ENCODE measurements around the gene ZCCHC7. TPM values are rescaled to one million over a fixed set of nuclear protein-coding genes. Genes with fewer than 3 reads are reported as not detected.

Gene ZCCHC7
- total RNA-seq, 1 experiment from 2014 or later: 14.7 TPM

- DNase-seq (ENCODE audit: low read depth): no peak
These were observed 89.3 kb downstream of the ZCCHC7 start for GRCh38 chr9:37209431-37210386.

GRCh38 chr9:37210737-37211523 lies 90.6 kb downstream of the ZCCHC7 start:
- no peak for DNase-seq (ENCODE audit: low read depth)

- no peak for DNase-seq (ENCODE audit: low read depth)
These were observed 92.1 kb downstream of the ZCCHC7 start for GRCh38 chr9:37212435-37212834.

- no peak for DNase-seq (ENCODE audit: low read depth)
These were observed 95.0 kb downstream of the ZCCHC7 start for GRCh38 chr9:37215381-37215780.

GRCh38 chr9:37215830-37216229 lies 95.5 kb downstream of the ZCCHC7 start:
- DNase-seq (ENCODE audit: low read depth): no peak

- no peak for DNase-seq (ENCODE audit: low read depth)
These were observed 96.8 kb downstream of the ZCCHC7 start for GRCh38 chr9:37217161-37217560.

- no peak for DNase-seq (ENCODE audit: low read depth)
These were observed 98.5 kb downstream of the ZCCHC7 start for GRCh38 chr9:37218800-37219425.

GRCh38 chr9:37220971-37221370 lies 100.6 kb downstream of the ZCCHC7 start:
- no peak for DNase-seq (ENCODE audit: low read depth)

GRCh38 chr9:37221489-37222106 lies 101.2 kb downstream of the ZCCHC7 start:
- no peak for DNase-seq (ENCODE audit: low read depth)

GRCh38 chr9:37229455-37229854 lies 109.1 kb downstream of the ZCCHC7 start:
- no peak for DNase-seq (ENCODE audit: low read depth)

GRCh38 chr9:37229882-37230482 lies 109.6 kb downstream of the ZCCHC7 start:
- no peak for DNase-seq (ENCODE audit: low read depth)

- DNase-seq (ENCODE audit: low read depth): no peak
These were observed 116.4 kb downstream of the ZCCHC7 start for GRCh38 chr9:37236822-37237221.

- no peak for DNase-seq (ENCODE audit: low read depth)
These were observed 117.7 kb downstream of the ZCCHC7 start for GRCh38 chr9:37238122-37238521.

GRCh38 chr9:37239224-37239859 lies 119.0 kb downstream of the ZCCHC7 start:
- DNase-seq (ENCODE audit: low read depth): peak; percentile 3

GRCh38 chr9:37239921-37240320 lies 119.5 kb downstream of the ZCCHC7 start:
- no peak for DNase-seq (ENCODE audit: low read depth)

- no peak for DNase-seq (ENCODE audit: low read depth)
These were observed 121.0 kb downstream of the ZCCHC7 start for GRCh38 chr9:37241340-37241739.

- no peak for DNase-seq (ENCODE audit: low read depth)
These were observed 121.7 kb downstream of the ZCCHC7 start for GRCh38 chr9:37242089-37242488.

GRCh38 chr9:37243588-37244345 lies 123.4 kb downstream of the ZCCHC7 start:
- DNase-seq (ENCODE audit: low read depth): no peak

- DNase-seq (ENCODE audit: low read depth): no peak
These were observed 126.5 kb downstream of the ZCCHC7 start for GRCh38 chr9:37246826-37247225.

- no peak for DNase-seq (ENCODE audit: low read depth)
These were observed 128.3 kb downstream of the ZCCHC7 start for GRCh38 chr9:37248651-37249163.

Data from RPMI7951 (cell line).